Endodermal cell (in vitro differentiated cells): ENCODE data around the gene DNM1L. TPM values are rescaled to one million over a fixed set of nuclear protein-coding genes. Genes with fewer than 3 reads are reported as not detected.

Experiments used
- DNase-seq: peaks from one replicate; pipeline ENCODE4 v3.0.0-alpha.2; 2017
- H3K27ac ChIP-seq: 2 replicates; pipeline ENCODE4 v1.5.1; 2013; ENCODE audit warnings: mild to moderate bottlenecking, low read depth, low read length, moderate library complexity
- H3K27me3 ChIP-seq: 2 replicates; pipeline ENCODE4 v1.6.1; 2013; ENCODE audit warnings: mild to moderate bottlenecking, low read length, moderate library complexity; ENCODE audit not compliant: insufficient read depth, control insufficient read depth, poor library complexity, severe bottlenecking
- H3K36me3 ChIP-seq: 2 replicates; pipeline ENCODE4 v1.7.0; 2013; ENCODE audit warnings: mild to moderate bottlenecking, low read length, moderate library complexity; ENCODE audit not compliant: control insufficient read depth, insufficient read depth
- H3K4me1 ChIP-seq: one replicate; pipeline ENCODE4 v1.7.0; 2013; ENCODE audit warnings: low read length; ENCODE audit not compliant: control insufficient read depth, insufficient read depth
- H3K4me3 ChIP-seq: 2 replicates; pipeline ENCODE4 v1.5.1; 2013; ENCODE audit warnings: mild to moderate bottlenecking, low read length, moderate library complexity
- H3K9ac ChIP-seq: 2 replicates; pipeline ENCODE4 v1.6.1; 2013; ENCODE audit warnings: mild to moderate bottlenecking, low read length, moderate library complexity; ENCODE audit not compliant: poor library complexity, severe bottlenecking; ENCODE audit errors: extremely low read depth
- H3K9me3 ChIP-seq: 2 replicates; pipeline ENCODE4 v1.6.1; 2013; ENCODE audit warnings: mild to moderate bottlenecking, low read length, moderate library complexity; ENCODE audit not compliant: control insufficient read depth
- H3K27ac Mint-ChIP-seq: 2 replicates; pipeline ENCODE4 v1.8.0; 2020; ENCODE audit warnings: mixed read lengths
- H3K27me3 Mint-ChIP-seq: 2 replicates; pipeline ENCODE4 v1.8.0; 2021; ENCODE audit warnings: mild to moderate bottlenecking, mixed read lengths; ENCODE audit not compliant: insufficient read depth
- H3K36me3 Mint-ChIP-seq: 2 replicates; pipeline ENCODE4 v1.8.0; 2020; ENCODE audit warnings: low read depth, mixed read lengths
- H3K4me1 Mint-ChIP-seq: 2 replicates; pipeline ENCODE4 v1.8.0; 2020; ENCODE audit warnings: mixed read lengths
- H3K4me3 Mint-ChIP-seq: 2 replicates; pipeline ENCODE4 v1.8.0; 2020; ENCODE audit warnings: mild to moderate bottlenecking, moderate library complexity, mixed read lengths
- H3K9me3 Mint-ChIP-seq: 2 replicates; pipeline ENCODE4 v1.8.0; 2020; ENCODE audit warnings: mild to moderate bottlenecking, mixed read lengths
- CTCF ChIP-seq: fragments of 200-600 bp; sonication (generic); conservative IDR thresholded peaks from 2 replicates; pipeline ENCODE4 v1.5.0; 2021; ENCODE audit warnings: antibody characterized with exemption, mild to moderate bottlenecking
- WGBS, 2 experiments: methylation state at CpG; one replicate each; pipeline versions ENCODE4 v1.1.5 to v1.1.7; 2013; ENCODE audit warnings: missing lambda C conversion rate in 2 of 2, mixed read lengths in 1 of 2; ENCODE audit not compliant: insufficient coverage in 1 of 2, insufficient read length in 1 of 2; 5-methylcytosine and 5-hydroxymethylcytosine counted together
- total RNA-seq, 2 donors: library from RNA; stranded (reverse); fragmentation: NEBNext Ultra II Directional in 1 of 2; extraction: Animal tissue kit (Norgen Biotek cat#: 25700) in 1 of 2; gene quantifications; 2 replicates in 1 of 2; 3 replicates in 1 of 2; pipeline ENCODE4 v1.2.1, GENCODE V29; 2021

The DNM1L gene
- total RNA-seq, 2 donors from 2014 or later = 100 to 156 TPM

- Histone ChIP-seq H3K4me3 (no peak overlapping the region), H3K9ac (no peak overlapping the region), H3K27ac (no peak overlapping the region), H3K4me1 (no peaks in the 10 kb centered on the region), H3K36me3 (peaks cover 54% of the 10 kb centered on the region), H3K9me3 (peaks cover 8% of the 10 kb centered on the region), H3K27me3 (no peaks in the 10 kb centered on the region)
- no peak overlapping the region for H3K27ac Mint-ChIP-seq
- peaks cover 57% of the 10 kb centered on the region for H3K36me3 Mint-ChIP-seq
- no peak overlapping the region for H3K4me3 Mint-ChIP-seq
- peaks cover 16% of the 10 kb centered on the region for H3K9me3 Mint-ChIP-seq
- 81 to 97% methylated on average over 3 to 4 of the region's 4 CpGs for WGBS, 2 experiments
- H3K4me1 Mint-ChIP-seq = peaks cover 4% of the 10 kb centered on the region
- H3K27me3 Mint-ChIP-seq = no peaks in the 10 kb centered on the region
- no peak for TF ChIP-seq CTCF
- DNase-seq = no peak
These were observed 109.3 kb downstream of the DNM1L start for GRCh38 chr12:32788405-32788804.

GRCh38 chr12:32789446-32789845 is 110.3 kb downstream of the DNM1L start:
- Mint-ChIP-seq H3K27me3 (no peaks in the 10 kb centered on the region), H3K4me3 (no peak overlapping the region), H3K36me3 (peaks cover 65% of the 10 kb centered on the region), H3K9me3 (peaks cover 16% of the 10 kb centered on the region), H3K27ac (no peak overlapping the region), H3K4me1 (peaks cover 4% of the 10 kb centered on the region)
- Histone ChIP-seq H3K27ac (no peak overlapping the region), H3K4me1 (no peaks in the 10 kb centered on the region), H3K9ac (no peak overlapping the region), H3K9me3 (peaks cover 8% of the 10 kb centered on the region), H3K27me3 (no peaks in the 10 kb centered on the region), H3K36me3 (peaks cover 64% of the 10 kb centered on the region), H3K4me3 (no peak overlapping the region)
- no peak for DNase-seq
- no peak for TF ChIP-seq CTCF

GRCh38 chr12:32789916-32790315 is 110.8 kb downstream of the DNM1L start:
- Histone ChIP-seq H3K27ac (no peak overlapping the region), H3K36me3 (peaks cover 69% of the 10 kb centered on the region), H3K27me3 (no peaks in the 10 kb centered on the region), H3K4me3 (no peak overlapping the region), H3K4me1 (no peaks in the 10 kb centered on the region), H3K9me3 (peaks cover 8% of the 10 kb centered on the region), H3K9ac (no peak overlapping the region)
- no peak for TF ChIP-seq CTCF
- Mint-ChIP-seq H3K9me3 (peaks cover 16% of the 10 kb centered on the region), H3K36me3 (peaks cover 69% of the 10 kb centered on the region), H3K4me3 (no peak overlapping the region), H3K4me1 (peaks cover 4% of the 10 kb centered on the region), H3K27ac (no peak overlapping the region), H3K27me3 (no peaks in the 10 kb centered on the region)
- 78 to 90% methylated on average over 1 of the region's 2 CpGs for WGBS, 2 experiments
- no peak for DNase-seq
